A673 (cell line): ENCODE data around the gene POGK.

ENCODE experiments used
- CTCF ChIP-seq: fragments of 300-800, 200-600 bp; sonication (generic); conservative IDR thresholded peaks from 2 replicates; pipeline ENCODE4 v1.5.1; 2017; ENCODE audit warnings: low read depth, mild to moderate bottlenecking, antibody characterized with exemption, low read length, moderate library complexity, mixed read lengths
- EZH2 ChIP-seq: fragments of 200-600 bp; sonication (generic); IDR thresholded peaks from 2 replicates; pipeline ENCODE4 v1.6.1; 2017; ENCODE audit warnings: borderline replicate concordance, low read depth, mild to moderate bottlenecking, mixed read lengths, antibody characterized with exemption, low read length; ENCODE audit not compliant: poor library complexity, severe bottlenecking

GRCh38 chr1:166859597-166859996, 20.3 kb downstream of the POGK start:
- no peak for TF ChIP-seq CTCF
- no peak for TF ChIP-seq EZH2
